Right lobe of liver (tissue), 6 donors: ENCODE measurements around the gene KIT. TPM values are rescaled to one million over a fixed set of nuclear protein-coding genes. Genes with fewer than 3 reads are reported as not detected.

Source experiments
- ATAC-seq, 4 donors: fragments of 200-7000 bp; cut with Tn5 transposase; one replicate each; pipeline ENCODE4 v1.9.1; 2020; ENCODE audit warnings: mild to moderate bottlenecking in 4 of 4, moderate library complexity in 4 of 4
- DNase-seq, 3 donors: peaks; one replicate each; pipeline ENCODE4 v3.0.0-alpha.2; 2020
- H3K27ac ChIP-seq, 3 donors: fragments of 200-600 bp; one replicate each; pipeline ENCODE4 v1.8.0; 2022
- H3K27me3 ChIP-seq, 2 donors: fragments of 200-600 bp; one replicate each; pipeline ENCODE4 v1.8.0; 2022
- H3K36me3 ChIP-seq, 4 donors: fragments of 200-600 bp; sonication (generic) in 1 of 4; one replicate each; pipeline versions ENCODE4 v1.5.1 to v1.8.0; 2017 to 2022; ENCODE audit warnings: control low read depth in 1 of 4
- H3K4me1 ChIP-seq, 4 donors: fragments of 200-600 bp; sonication (generic) in 1 of 4; one replicate each; pipeline versions ENCODE4 v1.5.1 to v1.8.0; 2017 to 2022; ENCODE audit warnings: control low read depth in 1 of 4
- H3K4me3 ChIP-seq, 3 donors: fragments of 200-600 bp; one replicate each; pipeline ENCODE4 v1.8.0; 2022
- H3K9me3 ChIP-seq, 4 donors: fragments of 200-600 bp; sonication (generic) in 1 of 4; one replicate each; pipeline versions ENCODE4 v1.5.1 to v1.8.0; 2017 to 2022; ENCODE audit warnings: control low read depth in 1 of 4
- CTCF ChIP-seq, 4 donors: fragments of 200-600 bp in 3 of 4; fragments of 450-650 bp in 1 of 4; IDR thresholded peaks; one replicate each; pipeline versions ENCODE4 v1.5.1 to v1.8.0; 2016 to 2022; ENCODE audit warnings: antibody characterized with exemption in 4 of 4, mild to moderate bottlenecking in 2 of 4
- POLR2A ChIP-seq: fragments of 450-650 bp; IDR thresholded peaks from one replicate; pipeline ENCODE4 v1.6.1; 2017; ENCODE audit warnings: antibody characterized with exemption, mild to moderate bottlenecking
- WGBS: methylation state at CpG from one replicate; pipeline ENCODE4 v1.1.6; 2018; ENCODE audit warnings: low coverage, low lambda C conversion rate; ENCODE audit not compliant: insufficient coverage; ENCODE audit errors: missing lambda C conversion rate; 5-methylcytosine and 5-hydroxymethylcytosine counted together
- intact Hi-C, 2 donors: fragments of 100-400 bp; cut with DNase I; formaldehyde crosslinking; loops; one replicate each; pipeline versions ENCODE4 v1.11.2 to v1.14.1; 2022
- total RNA-seq, 6 experiments: library from RNA; depleted of rRNA in 2 of 6; stranded (reverse); fragments of >200 nt in 2 of 6; fragmentation: NEBNext Ultra II Directional in 3 of 6; extraction: Animal tissue kit (Norgen Biotek cat#: 25700) in 3 of 6; gene quantifications; one replicate each; pipeline versions ENCODE4 v1.1.0 to v1.2.4, GENCODE V29; 2016 to 2023
- donor health status: DM: no; HTN: yes; CAD: no.
- donor health status: DM: no; HTN: no; CAD: no.
- donor health status: DM: no; HTN: no; CAD: no.
- donor health status: DM: no; HTN: yes; CAD: no.
- donor health status: DM: no; HTN: yes; CAD: no.

Gene KIT
- total RNA-seq, 6 experiments from 2014 or later: 0.19 to 1.6 (median 0.77) TPM

DNA sequence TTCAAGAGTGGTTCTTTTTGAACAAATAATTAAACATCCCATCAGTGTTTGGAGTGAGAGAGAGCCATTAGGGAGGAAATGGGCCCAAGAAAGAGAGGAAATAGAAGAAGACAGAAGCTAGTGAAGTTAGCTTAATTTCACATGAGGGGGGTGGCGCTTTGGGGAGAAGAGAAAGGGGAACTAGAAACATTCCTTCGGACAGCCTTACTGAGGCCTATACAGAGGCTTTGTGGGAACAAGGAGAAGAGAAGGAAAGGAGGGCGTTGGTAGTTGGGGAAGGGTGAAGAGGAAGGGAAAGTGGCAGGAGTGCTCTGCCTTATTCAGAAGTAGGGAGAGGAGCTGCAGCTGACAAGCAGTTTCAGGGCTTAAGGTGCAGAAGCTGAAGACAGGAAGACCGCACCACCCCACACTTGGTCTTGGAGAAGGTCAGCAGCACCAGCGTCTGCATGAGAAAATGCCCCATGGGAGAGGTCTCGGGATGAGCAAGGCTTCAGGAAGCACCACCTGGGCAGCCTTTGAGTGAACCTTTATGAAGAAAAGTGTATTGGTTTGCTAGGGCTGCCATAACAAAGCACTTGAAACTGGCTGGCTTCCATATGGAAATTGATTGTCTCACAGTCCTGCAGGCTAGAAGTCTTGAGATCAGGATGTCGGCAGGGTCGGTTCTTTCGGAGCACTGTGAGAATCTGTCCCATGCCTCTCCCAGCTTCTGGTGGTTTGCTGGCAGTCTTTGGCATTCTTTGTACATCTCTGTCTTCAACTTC is 85.1 kb downstream of the KIT start:
- H3K27me3 ChIP-seq: no peaks in the 10 kb centered on the region
- DNase-seq: no peak
- intact Hi-C loops: no loop called here
- TF ChIP-seq POLR2A: no peak
- no peak for TF ChIP-seq CTCF (IDR thresholded peaks at IDR 0.05)
- no peaks in the 10 kb centered on the region for H3K9me3 ChIP-seq
- no peaks in the 10 kb centered on the region for H3K4me1 ChIP-seq
- no peak overlapping the region for H3K4me3 ChIP-seq
- H3K27ac ChIP-seq: no peak overlapping the region
- H3K36me3 ChIP-seq: no peaks in the 10 kb centered on the region
- peak; percentile 46 to 68 (median 56) for ATAC-seq
- 74% methylated on average over 3 of the region's 9 CpGs for WGBS

DNA sequence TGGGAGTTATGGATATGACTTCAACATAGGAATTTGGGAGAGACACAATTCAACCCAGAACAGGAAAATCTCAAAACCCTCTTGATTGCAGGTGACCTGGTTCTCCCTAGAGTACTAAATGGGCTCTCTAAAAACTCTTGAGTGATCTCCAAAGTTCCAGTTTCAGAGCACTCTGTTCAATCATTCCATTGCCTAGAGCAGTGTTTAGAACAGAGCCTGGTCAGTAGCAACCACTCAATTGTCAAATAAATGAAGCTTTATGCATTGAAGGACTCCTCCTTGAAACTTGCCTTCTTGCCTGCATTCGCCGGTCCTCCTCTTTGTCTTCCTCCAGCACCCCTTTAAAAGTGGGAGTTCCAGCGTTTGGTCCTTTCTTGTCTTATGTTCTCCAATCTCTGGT is 85.8 kb downstream of the KIT start:
- intact Hi-C loops: no loop called here
- no peak for ATAC-seq
- Histone ChIP-seq H3K4me3 (no peak overlapping the region), H3K9me3 (no peaks in the 10 kb centered on the region), H3K4me1 (no peaks in the 10 kb centered on the region), H3K36me3 (no peaks in the 10 kb centered on the region), H3K27me3 (no peaks in the 10 kb centered on the region), H3K27ac (no peak overlapping the region)
- DNase-seq: no peak
- 51% methylated on average over 3 of the region's 3 CpGs for WGBS
- TF ChIP-seq POLR2A (no peak), CTCF (IDR thresholded peaks at IDR 0.05) (no peak)

DNA sequence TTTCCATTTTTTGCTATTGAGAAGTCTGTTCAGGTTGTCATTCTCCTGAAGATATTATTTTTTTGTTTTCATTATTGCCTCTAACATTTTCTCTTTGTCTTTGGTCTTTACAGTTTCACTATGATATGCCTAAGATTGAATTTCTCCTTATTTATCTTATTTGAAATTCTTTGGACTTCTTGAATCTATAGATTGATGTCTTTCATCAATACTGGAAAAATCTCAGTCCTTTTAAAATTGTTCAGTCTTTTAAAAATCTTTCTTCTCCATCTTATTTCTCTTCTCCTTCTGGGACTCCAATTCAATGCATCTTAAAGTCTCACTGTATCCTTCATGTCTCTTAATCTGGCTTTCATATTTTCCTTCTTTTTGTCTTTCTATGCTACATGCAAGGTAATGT is 86.7 kb downstream of the KIT start:
- intact Hi-C loops: no loop called here
- no peaks in the 10 kb centered on the region for H3K9me3 ChIP-seq
- no peak for DNase-seq
- H3K4me3 ChIP-seq: no peak overlapping the region
- no peak for ATAC-seq
- TF ChIP-seq POLR2A (no peak), CTCF (IDR thresholded peaks at IDR 0.05) (no peak)
- H3K27ac ChIP-seq: no peak overlapping the region
- H3K4me1 ChIP-seq: no peaks in the 10 kb centered on the region
- no peaks in the 10 kb centered on the region for H3K36me3 ChIP-seq
- H3K27me3 ChIP-seq: no peaks in the 10 kb centered on the region

DNA sequence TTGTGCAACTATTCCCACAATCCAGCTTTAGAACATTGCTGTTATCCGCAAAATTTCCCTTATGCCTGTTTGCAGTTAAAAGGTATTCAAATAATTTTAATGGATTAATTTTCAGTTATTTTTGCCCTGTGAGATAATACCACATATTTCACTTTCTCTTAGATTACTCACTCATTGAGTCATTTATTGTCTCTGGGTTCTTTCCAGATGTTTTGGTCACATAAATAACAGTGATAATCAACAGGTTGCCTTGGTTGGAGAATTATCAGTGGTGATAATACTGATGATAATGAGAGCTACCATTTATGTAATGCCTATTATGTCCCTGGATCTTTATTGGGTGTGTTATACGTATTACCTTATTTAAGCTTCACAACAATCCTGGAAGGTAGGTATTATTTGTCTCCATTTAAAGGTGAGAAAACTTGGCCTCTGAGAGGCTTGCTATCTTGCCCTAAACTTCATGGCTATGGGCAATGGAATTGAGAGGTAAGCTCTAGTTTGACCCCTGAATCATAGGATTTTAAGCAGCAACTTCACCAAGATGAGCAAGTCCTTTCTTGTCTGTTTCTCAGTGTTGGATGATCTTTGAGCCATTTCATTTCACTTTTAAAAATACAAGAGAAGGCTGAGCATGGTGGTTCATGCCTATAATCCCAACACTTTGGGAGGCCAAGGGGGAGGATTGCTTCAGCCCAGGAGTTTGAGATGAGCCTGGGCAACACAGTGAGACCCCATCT is 87.4 kb downstream of the KIT start:
- no peaks in the 10 kb centered on the region for H3K4me1 ChIP-seq
- H3K27me3 ChIP-seq: no peaks in the 10 kb centered on the region
- no peaks in the 10 kb centered on the region for H3K36me3 ChIP-seq
- 78% methylated on average over 2 of the region's 2 CpGs for WGBS
- no peak overlapping the region for H3K27ac ChIP-seq
- TF ChIP-seq CTCF (IDR thresholded peaks at IDR 0.05) (no peak), POLR2A (no peak)
- DNase-seq (no peak), ATAC-seq (no peak)
- intact Hi-C loops: no loop called here
- H3K9me3 ChIP-seq: no peaks in the 10 kb centered on the region
- H3K4me3 ChIP-seq: no peak overlapping the region
